H1 (cell line): ENCODE data around the gene OPCML. TPM values are rescaled to one million over a fixed set of nuclear protein-coding genes. Genes with fewer than 3 reads are reported as not detected.

ENCODE experiments used
- CTCF ChIA-PET: fragments of 300-600 bp; sonication (Branson Sonifier 250); formaldehyde crosslinking; loops from one replicate; lab custom pipeline; 2021; ENCODE audit not compliant: partially characterized antibody; lab: Charles Lee
- POLR2A ChIA-PET: fragments of 300-600 bp; sonication (Branson Sonifier 250); formaldehyde crosslinking; loops from one replicate; lab custom pipeline; 2021; ENCODE audit warnings: inconsistent platforms; ENCODE audit not compliant: partially characterized antibody; lab: Charles Lee
- DNase-seq, 2 experiments: peaks; one replicate each; pipeline versions ENCODE4 v3.0.0 to v3.0.0-alpha.2; 2010 to 2022; ENCODE audit warnings: low spot score in 2 of 2, low read depth in 1 of 2, mixed read lengths in 1 of 2
- FAIRE-seq: peaks from 2 replicates; lab custom pipeline; 2011; peaks lifted over from hg19 to GRCh38; lab: Jason Lieb, UNC
- H2AFZ ChIP-seq: 2 replicates; pipeline ENCODE4 v1.8.1; 2012; ENCODE audit warnings: low read length, inconsistent platforms
- H2AK5ac ChIP-seq: 2 replicates; pipeline ENCODE4 v1.6.1; 2013; ENCODE audit warnings: low read depth, low read length
- H2BK120ac ChIP-seq: replicated peaks from 2 replicates; pipeline ENCODE3; 2013; ENCODE audit warnings: low read depth, low read length, inconsistent platforms
- H2BK12ac ChIP-seq: 2 replicates; pipeline ENCODE4 v1.6.1; 2013; ENCODE audit warnings: low read depth, low read length
- H2BK15ac ChIP-seq: 2 replicates; pipeline ENCODE4 v1.6.1; 2013; ENCODE audit warnings: low read length
- H2BK20ac ChIP-seq: 2 replicates; pipeline ENCODE4 v1.6.1; 2013; ENCODE audit warnings: low read length
- H2BK5ac ChIP-seq: 2 replicates; pipeline ENCODE4 v1.6.1; 2013; ENCODE audit warnings: low read depth, low read length
- H3K14ac ChIP-seq: 2 replicates; pipeline ENCODE4 v1.6.1; 2013; ENCODE audit warnings: inconsistent platforms; ENCODE audit not compliant: insufficient read length
- H3K18ac ChIP-seq: 2 replicates; pipeline ENCODE4 v1.6.1; 2013; ENCODE audit warnings: low read length; ENCODE audit errors: extremely low read depth
- H3K23ac ChIP-seq: 2 replicates; pipeline ENCODE4 v1.6.1; 2013; ENCODE audit warnings: inconsistent platforms; ENCODE audit not compliant: insufficient read length
- H3K23me2 ChIP-seq: 2 replicates; pipeline ENCODE4 v1.6.1; 2013; ENCODE audit warnings: low read depth, low read length
- H3K27ac ChIP-seq: 2 replicates; pipeline ENCODE4 v1.6.1; 2011; ENCODE audit warnings: low read depth, low read length, inconsistent platforms
- H3K27me3 ChIP-seq, 4 experiments: replicated peaks in 1 of 4; 1 replicate in 1 of 4; 2 replicates in 3 of 4; pipeline versions ENCODE4 v1.6.1 to v1.8.1; 2011 to 2013; ENCODE audit warnings: low read length in 3 of 4, mild to moderate bottlenecking in 3 of 4, inconsistent platforms in 2 of 4, mixed read lengths in 2 of 4, moderate library complexity in 1 of 4; ENCODE audit not compliant: control insufficient read depth in 3 of 4, insufficient read depth in 3 of 4; ENCODE audit errors: extremely low read depth in 1 of 4
- H3K36me3 ChIP-seq, 4 experiments: 2 replicates each; pipeline versions ENCODE4 v1.6.1 to v1.8.1; 2011 to 2013; ENCODE audit warnings: mild to moderate bottlenecking in 4 of 4, low read length in 3 of 4, moderate library complexity in 2 of 4, control low read depth in 1 of 4, inconsistent platforms in 1 of 4; ENCODE audit not compliant: insufficient read depth in 4 of 4, control insufficient read depth in 2 of 4
- H3K4ac ChIP-seq: replicated peaks from 2 replicates; pipeline ENCODE3; 2013; ENCODE audit warnings: low read length, low read depth, mixed read lengths, inconsistent platforms; ENCODE audit not compliant: insufficient read length
- H3K4me1 ChIP-seq, 4 experiments: replicated peaks in 1 of 4; 1 replicate in 1 of 4; 2 replicates in 3 of 4; pipeline versions ENCODE4 v1.6.1 to v1.8.1; 2011 to 2013; ENCODE audit warnings: low read length in 3 of 4, inconsistent platforms in 2 of 4, mixed read lengths in 1 of 4; ENCODE audit not compliant: insufficient read depth in 4 of 4, control insufficient read depth in 3 of 4
- H3K4me2 ChIP-seq, 2 experiments: 2 replicates each; pipeline versions ENCODE4 v1.6.1 to v1.8.1; 2011 to 2013; ENCODE audit warnings: low read depth in 2 of 2, low read length in 2 of 2, control low read depth in 1 of 2, inconsistent platforms in 1 of 2, mild to moderate bottlenecking in 1 of 2; ENCODE audit not compliant: insufficient read depth in 1 of 2
- H3K4me3 ChIP-seq, 4 experiments: fragments of 200-600, 300-600 bp in 1 of 4; sonication (generic), shearing (Covaris generic), sonication (Bioruptor Twin) in 1 of 4; 2 replicates each; pipeline versions ENCODE4 v1.5.1 to v1.8.1; 2011 to 2016; ENCODE audit warnings: low read length in 4 of 4, low read depth in 3 of 4, control low read depth in 2 of 4, inconsistent platforms in 2 of 4, mild to moderate bottlenecking in 2 of 4, mixed read lengths in 1 of 4, moderate library complexity in 1 of 4; ENCODE audit not compliant: insufficient read depth in 2 of 4; ENCODE audit errors: extremely low read depth in 1 of 4
- H3K56ac ChIP-seq: replicated peaks from 2 replicates; pipeline ENCODE3; 2013; ENCODE audit warnings: low read depth, mild to moderate bottlenecking, mixed read lengths, low read length, inconsistent platforms; ENCODE audit not compliant: insufficient read length
- H3K79me1 ChIP-seq: 2 replicates; pipeline ENCODE4 v1.6.1; 2013; ENCODE audit warnings: low read depth, low read length, control low read depth
- H3K79me2 ChIP-seq, 2 experiments: 2 replicates each; pipeline versions ENCODE4 v1.6.1 to v1.8.1; 2012 to 2013; ENCODE audit warnings: low read length in 2 of 2, mild to moderate bottlenecking in 2 of 2, inconsistent platforms in 1 of 2; ENCODE audit not compliant: insufficient read depth in 2 of 2, control insufficient read depth in 1 of 2
- H3K9ac ChIP-seq, 4 experiments: replicated peaks in 1 of 4; 1 replicate in 1 of 4; 2 replicates in 3 of 4; pipeline versions ENCODE4 v1.6.1 to v1.8.1; 2011 to 2013; ENCODE audit warnings: low read depth in 3 of 4, low read length in 3 of 4, control low read depth in 2 of 4, mild to moderate bottlenecking in 2 of 4, moderate library complexity in 2 of 4, inconsistent platforms in 1 of 4; ENCODE audit errors: extremely low read depth in 1 of 4
- H3K9me3 ChIP-seq, 2 experiments: 2 replicates each; pipeline versions ENCODE4 v1.6.1 to v1.8.1; 2012 to 2013; ENCODE audit warnings: mild to moderate bottlenecking in 2 of 2, moderate library complexity in 2 of 2, control low read depth in 1 of 2, inconsistent platforms in 1 of 2, low read depth in 1 of 2, low read length in 1 of 2, mixed read lengths in 1 of 2; ENCODE audit not compliant: insufficient read depth in 2 of 2
- H4K20me1 ChIP-seq, 2 experiments: replicated peaks in 1 of 2; 2 replicates each; pipeline versions ENCODE3 to v1.8.1; 2011 to 2013; ENCODE audit warnings: inconsistent platforms in 2 of 2, low read length in 2 of 2, mild to moderate bottlenecking in 1 of 2; ENCODE audit not compliant: insufficient read depth in 2 of 2, control insufficient read depth in 1 of 2
- H4K5ac ChIP-seq: 2 replicates; pipeline ENCODE4 v1.6.1; 2013; ENCODE audit warnings: low read length, low read depth, mixed read lengths, inconsistent platforms; ENCODE audit not compliant: insufficient read length
- H4K8ac ChIP-seq: 2 replicates; pipeline ENCODE4 v1.8.0; 2013; ENCODE audit warnings: mild to moderate bottlenecking, moderate library complexity, low read length, inconsistent platforms; ENCODE audit not compliant: insufficient read depth; ENCODE audit errors: extremely low read depth
- H4K91ac ChIP-seq: replicated peaks from 2 replicates; pipeline ENCODE3; 2013; ENCODE audit warnings: low read length, mixed read lengths, inconsistent platforms; ENCODE audit not compliant: insufficient read length
- ASH2L ChIP-seq: fragments of 200-600, 300-600 bp; sonication (generic); IDR thresholded peaks from one replicate; pipeline ENCODE4 v1.7.1; 2017; ENCODE audit warnings: low read length
- BACH1 ChIP-seq: IDR thresholded peaks from 2 replicates; pipeline ENCODE4 v1.6.1; 2012; ENCODE audit warnings: low read length, improper control_type of control experiment
- CEBPB ChIP-seq: IDR thresholded peaks from 2 replicates; pipeline ENCODE4 v1.6.1; 2012; ENCODE audit warnings: low read depth, low read length
- CTBP2 ChIP-seq: IDR thresholded peaks from 2 replicates; pipeline ENCODE4 v1.7.0; 2011; ENCODE audit warnings: borderline replicate concordance, mild to moderate bottlenecking, moderate library complexity, mixed read lengths, low read length; ENCODE audit not compliant: insufficient read depth, insufficient read length
- GTF2F1 ChIP-seq: IDR thresholded peaks from 2 replicates; pipeline ENCODE4 v1.6.1; 2012; ENCODE audit warnings: low read depth, low read length, improper control_type of control experiment, borderline replicate concordance
- PHF8 ChIP-seq: fragments of 200-600 bp; sonication (generic); conservative IDR thresholded peaks from 2 replicates; pipeline ENCODE4 v1.7.1; 2012; ENCODE audit warnings: low read depth, mild to moderate bottlenecking, inconsistent platforms, low read length, moderate library complexity
- RFX5 ChIP-seq: IDR thresholded peaks from 2 replicates; pipeline ENCODE4 v1.6.1; 2011; ENCODE audit warnings: low read depth, low read length, improper control_type of control experiment, borderline replicate concordance
- RXRA ChIP-seq: IDR thresholded peaks from 2 replicates; pipeline ENCODE4 v1.6.1; 2011; ENCODE audit warnings: low read depth, mild to moderate bottlenecking, low read length, moderate library complexity; ENCODE audit not compliant: insufficient read depth
- SP1 ChIP-seq: IDR thresholded peaks from 2 replicates; pipeline ENCODE4 v1.6.1; 2011; ENCODE audit warnings: low read depth, low read length
- SP2 ChIP-seq: IDR thresholded peaks from 2 replicates; pipeline ENCODE4 v1.6.1; 2012; ENCODE audit warnings: mild to moderate bottlenecking, low read length, inconsistent platforms
- TAF7 ChIP-seq: optimal IDR thresholded peaks from 2 replicates; pipeline ENCODE3; 2011; ENCODE audit warnings: low read depth, mild to moderate bottlenecking, inconsistent platforms, low read length, moderate library complexity, borderline replicate concordance
- USF2 ChIP-seq: IDR thresholded peaks from 2 replicates; pipeline ENCODE4 v1.6.1; 2011; ENCODE audit warnings: low read length, improper control_type of control experiment
- WGBS, 2 experiments: shearing (Covaris generic) in 1 of 2; methylation state at CpG; one replicate each; pipeline versions ENCODE4 v1.1.6 to v1.1.7; 2013 to 2015; ENCODE audit warnings: low lambda C conversion rate in 2 of 2, mixed read lengths in 2 of 2, inconsistent platforms in 1 of 2, low coverage in 1 of 2, missing lambda C conversion rate in 1 of 2; ENCODE audit not compliant: insufficient replicate concordance in 2 of 2, insufficient coverage in 1 of 2, insufficient read length in 1 of 2; ENCODE audit errors: extremely low coverage in 1 of 2, missing lambda C conversion rate in 1 of 2; 5-methylcytosine and 5-hydroxymethylcytosine counted together
- polyA plus RNA-seq, 7 experiments: library from polyadenylated mRNA; depleted of rRNA in 3 of 7; stranded (reverse) in 5 of 7; unstranded in 2 of 7; fragments of >200 nt in 5 of 7; fragments of 200-250 nt in 2 of 7; gene quantifications; 1 replicate in 5 of 7; 2 replicates in 1 of 7; 4 replicates in 1 of 7; pipeline versions ENCODE4 v1.2.1 to v1.2.3, GENCODE V29; 2011 to 2013; ENCODE audit warnings: missing spikeins in 2 of 7, mixed read lengths in 2 of 7
- total RNA-seq: library from RNA; stranded (reverse); fragmentation: NEBNext Ultra II Directional; extraction: Animal tissue kit (Norgen Biotek cat#: 25700); gene quantifications from 2 replicates; pipeline ENCODE4 v1.2.1, GENCODE V29; 2021

OPCML gene
- total and polyA plus RNA-seq, 2 of the 8 experiments (the other 6 are each of a cell fraction or from before 2014, with no cell fraction given) = 2.3 to 3.1 TPM

- H3K27ac ChIP-seq = no peak overlapping the region
- no peak overlapping the region for H2BK120ac ChIP-seq
- H3K14ac ChIP-seq = no peak overlapping the region
- H3K18ac ChIP-seq = no peak overlapping the region; the same call in 1 of the 2 replicates
- no peaks in the 10 kb centered on the region for H3K9me3 ChIP-seq
- H2BK20ac ChIP-seq = 0 out of 2 replicates have a peak overlapping the region, but pooled peaks have one; percentile 74
- H4K5ac ChIP-seq = no peak overlapping the region
- no peak overlapping the region for H3K56ac ChIP-seq
- no peak overlapping the region for H3K9ac ChIP-seq
- no peaks in the 10 kb centered on the region for H3K79me2 ChIP-seq
- H3K23ac ChIP-seq = no peak overlapping the region
- FAIRE-seq (no peak), DNase-seq (no peak)
- H3K4me3 ChIP-seq = no peak overlapping the region
- no peak overlapping the region for H3K4me2 ChIP-seq
- H3K36me3 ChIP-seq = no peaks in the 10 kb centered on the region
- WGBS, 2 experiments = 71% methylated on average over 10 of the region's 10 CpGs; no CpG with 5 or more reads in 1 of the 2 experiments
- ChIA-PET POLR2A (no interaction called here), CTCF (interaction anchor here (1.1 to 2.0 kb wide), 3 partner anchors 12 to 86 kb away, joined by 3 to 5 read pairs (median 3); no protein-coding TSS in a partner anchor)
- no peaks in the 10 kb centered on the region for H3K23me2 ChIP-seq
- no peaks in the 10 kb centered on the region for H3K27me3 ChIP-seq
- H2BK12ac ChIP-seq = no peak overlapping the region
- no peak overlapping the region for H4K91ac ChIP-seq
- no peak overlapping the region for H2AFZ ChIP-seq
- H2AK5ac ChIP-seq = no peak overlapping the region
- H3K4me1 ChIP-seq = peaks cover 0 to 3% (median 0%) of the 10 kb centered on the region in 4 experiments; a peak in 1 of 7 replicates
- no peak overlapping the region for H2BK5ac ChIP-seq
- H4K20me1 ChIP-seq = no peaks in the 10 kb centered on the region
- H3K4ac ChIP-seq = no peak overlapping the region
- no peak overlapping the region for H2BK15ac ChIP-seq
- TF ChIP-seq SP1 (no peak), CEBPB (no peak), CTBP2 (no peak), USF2 (no peak), GTF2F1 (no peak), PHF8 (no peak), RFX5 (no peak), ASH2L (no peak), BACH1 (no peak), SP2 (no peak), TAF7 (no peak), RXRA (no peak)
- TF ChIP-seq, all 59 proteins: peak for 0
- Histone ChIP-seq H3K79me1 (no peaks in the 10 kb centered on the region), H4K8ac (0 out of 2 replicates have a peak overlapping the region, but pooled peaks have one; percentile 28)
Measured at GRCh38 chr11:133215596-133216230, 316.6 kb downstream of the OPCML start.
